GM12872 (cell line): ENCODE data around the gene GPR142.

Source experiments
- CTCF ChIP-seq: IDR thresholded peaks from 3 replicates; pipeline ENCODE4 v1.5.1; 2011; ENCODE audit warnings: low read depth, mild to moderate bottlenecking, low read length, moderate library complexity; ENCODE audit not compliant: insufficient read depth

Gene GPR142

DNA sequence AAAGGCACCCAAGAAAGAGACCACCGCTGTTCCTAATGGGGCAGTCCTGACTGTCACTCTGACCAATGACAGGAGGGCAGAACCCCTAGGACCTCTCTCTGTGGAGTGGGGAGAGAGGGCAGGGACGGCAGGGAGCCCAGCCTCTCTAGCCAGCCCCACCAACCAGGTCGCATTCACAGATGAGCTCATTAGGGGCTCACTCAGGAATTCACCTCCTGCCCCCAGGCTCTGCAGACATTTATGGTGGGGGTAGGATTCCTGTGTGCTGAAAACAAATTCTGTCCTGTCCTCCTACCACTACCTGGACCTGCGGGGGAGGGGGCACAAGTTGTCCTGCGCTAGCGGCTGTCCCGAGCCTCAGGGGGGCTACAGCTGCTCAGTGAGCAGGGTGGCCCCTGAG lies 36.9 kb downstream of the GPR142 start:
- TF ChIP-seq CTCF, result no peak

GRCh38 chr17:74404789-74405188 lies 37.5 kb downstream of the GPR142 start:
- no peak for TF ChIP-seq CTCF

GRCh38 chr17:74407384-74407783 lies 40.1 kb downstream of the GPR142 start:
- TF ChIP-seq CTCF, result no peak

DNA sequence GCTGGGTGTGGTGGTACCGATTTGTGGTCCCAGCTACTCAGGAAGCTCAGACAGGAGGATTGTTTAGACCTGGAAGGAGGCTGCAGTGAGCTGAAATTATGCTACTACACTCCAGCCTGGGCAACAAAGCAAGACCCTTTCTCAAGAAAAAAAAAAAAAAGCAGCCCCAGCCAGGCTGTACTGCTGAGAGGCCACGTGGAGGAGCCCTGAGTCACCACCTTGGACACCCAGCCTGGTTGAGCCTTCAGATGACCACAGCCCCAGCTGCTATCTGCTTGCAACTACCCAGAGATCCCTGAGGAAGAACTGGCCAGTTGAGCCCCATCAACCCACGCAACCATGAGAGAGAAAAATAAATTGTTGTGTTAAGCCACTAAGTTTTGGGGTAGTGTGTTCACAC lies 41.0 kb downstream of the GPR142 start:
- TF ChIP-seq CTCF, result peak; percentile 33; the same call in 1 of the 3 replicates

DNA sequence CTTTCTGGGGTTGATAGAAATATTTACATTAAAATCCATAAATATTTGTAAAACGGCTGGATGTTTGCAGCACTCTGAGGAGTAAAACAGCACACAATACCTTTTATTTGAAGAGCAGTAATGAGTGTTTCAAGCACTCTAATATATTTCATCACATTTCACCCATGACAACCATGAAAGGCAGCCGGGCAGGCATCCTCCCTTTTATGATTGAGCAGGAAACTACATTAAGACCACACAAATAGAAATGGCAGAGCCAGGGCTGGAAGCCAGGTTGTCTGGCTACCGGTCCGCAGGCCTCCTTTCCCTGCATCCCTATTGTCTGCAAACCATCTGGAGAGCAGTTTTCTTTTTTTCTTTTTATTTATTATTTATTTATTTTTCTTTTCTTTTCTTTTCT lies 41.5 kb downstream of the GPR142 start:
- no peak for TF ChIP-seq CTCF

DNA sequence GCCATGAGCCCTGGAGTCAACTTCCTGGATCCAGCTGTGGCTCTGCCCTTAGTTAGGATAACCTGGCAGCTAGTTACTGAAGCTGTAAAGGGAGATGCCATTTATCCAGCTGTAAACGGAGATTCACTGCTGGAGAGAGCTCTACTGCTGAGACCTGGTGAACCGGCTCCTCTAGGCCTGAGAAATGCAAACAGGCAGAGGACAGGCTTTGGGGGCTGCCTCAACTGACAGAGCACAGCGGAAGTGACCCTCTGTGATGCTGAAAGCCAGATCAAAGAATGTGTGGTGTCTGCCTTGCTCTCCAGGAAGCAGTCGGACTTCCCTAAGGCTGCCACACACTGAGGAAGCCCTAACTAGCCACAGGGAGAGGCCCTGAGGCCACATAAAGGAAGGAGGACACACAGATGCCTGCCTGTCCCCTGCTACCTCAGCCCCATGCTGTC lies 42.7 kb downstream of the GPR142 start:
- no peak for TF ChIP-seq CTCF

DNA sequence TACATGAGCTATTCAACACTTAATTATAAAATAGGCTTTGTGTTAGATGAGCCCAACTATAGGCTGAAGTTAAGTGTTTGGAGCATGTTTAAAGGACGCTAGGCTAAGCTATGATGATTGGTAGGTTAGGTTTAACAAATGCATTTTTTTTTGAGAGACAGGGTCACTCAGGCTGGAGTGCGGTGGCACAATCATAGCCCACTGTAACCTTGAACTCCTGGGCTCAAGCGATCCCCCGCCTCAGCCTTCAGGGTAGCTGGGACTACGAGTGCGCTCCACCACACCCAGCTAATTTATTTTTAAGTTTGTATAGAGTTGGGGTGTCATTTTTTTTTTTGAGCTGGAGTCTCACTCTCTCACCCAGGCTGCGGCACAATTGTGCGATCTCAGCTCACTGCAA lies 45.3 kb downstream of the GPR142 start:
- no peak for TF ChIP-seq CTCF

DNA sequence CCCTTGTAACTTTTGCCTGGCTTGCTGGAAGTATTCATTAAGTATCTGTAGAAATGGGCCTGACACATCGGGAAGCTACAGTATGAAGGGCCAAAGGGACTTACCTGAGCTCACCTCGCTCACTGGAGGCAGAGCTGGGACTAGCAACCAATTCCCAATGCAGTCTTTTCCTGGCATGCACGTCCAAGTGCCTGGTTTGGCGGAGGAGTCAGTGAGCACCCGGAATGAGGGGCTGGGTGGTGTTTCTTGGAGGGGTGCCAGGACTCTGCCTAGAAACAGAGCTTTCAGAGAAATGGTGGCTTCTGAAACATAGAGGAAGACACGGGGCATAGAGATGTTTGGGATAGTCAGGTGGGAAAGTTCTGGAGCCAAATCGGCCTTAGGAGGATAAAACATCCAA lies 46.2 kb downstream of the GPR142 start:
- no peak for TF ChIP-seq CTCF
